ENCODE measurements around the gene BTG2. TPM values are rescaled to one million over a fixed set of nuclear protein-coding genes. Genes with fewer than 3 reads are reported as not detected.

BTG2 gene
- total RNA-seq, 1 donor from 2014 or later, result 110 TPM

DNA sequence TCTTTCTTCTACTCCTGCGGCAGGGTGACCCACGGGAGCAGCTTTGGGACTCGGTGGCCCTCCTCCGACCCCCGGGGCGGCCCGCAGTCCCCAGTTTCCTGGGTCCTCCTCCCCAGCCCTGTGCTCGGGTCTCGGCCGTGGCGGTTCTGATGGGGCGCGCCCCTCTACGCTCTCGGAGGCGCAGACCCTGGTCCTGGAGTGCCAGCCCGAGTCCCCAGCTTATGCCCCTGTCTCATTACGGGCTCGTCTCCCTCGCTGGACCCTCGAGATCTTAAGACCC, 430 bp downstream of the BTG2 start:
- peak overlapping the region; percentile 94 for H3K27ac Mint-ChIP-seq
- H3K4me1 Mint-ChIP-seq (ENCODE audit: low read depth), result peaks cover 46% of the 10 kb centered on the region

DNA sequence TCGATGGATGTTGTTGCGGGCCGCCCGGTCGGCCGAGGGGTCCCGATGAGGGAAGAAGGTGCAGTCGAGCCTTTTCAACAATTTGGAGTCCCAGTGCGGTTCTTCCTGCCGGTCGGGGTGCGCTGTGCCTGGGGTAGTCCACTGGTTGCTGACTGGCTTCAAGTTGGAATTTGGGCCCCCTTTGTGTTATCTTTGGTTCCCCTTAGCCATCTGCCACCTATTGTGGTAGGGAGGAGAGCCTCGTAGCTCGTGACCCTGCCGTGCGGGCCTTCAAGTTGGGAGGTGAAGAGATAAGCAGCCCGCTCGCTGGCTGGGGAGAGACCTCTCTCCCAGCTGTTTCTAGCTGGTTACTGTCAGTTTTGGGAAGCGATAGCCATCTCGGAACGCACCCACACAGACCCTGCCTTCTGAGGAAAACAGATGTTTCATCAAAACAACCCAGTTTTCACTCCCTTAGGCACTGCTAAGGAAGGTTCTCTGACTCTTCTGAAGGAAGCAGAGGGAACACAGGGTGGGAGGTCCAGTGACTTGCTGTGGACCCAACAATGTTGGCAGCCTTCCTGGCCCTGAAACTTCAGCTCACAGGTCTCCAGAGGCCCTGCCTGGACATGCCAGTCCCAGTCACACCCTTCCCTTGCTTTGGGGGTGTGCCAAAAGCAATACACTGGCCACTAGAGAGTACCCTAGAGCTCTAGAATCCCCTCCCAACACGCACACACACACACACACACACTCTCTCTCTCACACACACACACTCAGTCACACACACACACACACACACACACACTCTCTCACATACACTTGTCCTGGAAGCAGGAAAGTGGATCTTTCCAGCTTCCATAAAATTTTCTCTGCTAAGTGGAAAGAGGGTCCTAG, 1.0 kb downstream of the BTG2 start:
- H3K9me3 Mint-ChIP-seq (ENCODE audit: low read depth), result no peaks in the 10 kb centered on the region
- H3K4me3 Mint-ChIP-seq (ENCODE audit: low read depth), result peak overlapping the region; percentile 95
- peak overlapping the region; percentile 94 for H3K27ac Mint-ChIP-seq
- TF ChIP-seq, protein P1, sequence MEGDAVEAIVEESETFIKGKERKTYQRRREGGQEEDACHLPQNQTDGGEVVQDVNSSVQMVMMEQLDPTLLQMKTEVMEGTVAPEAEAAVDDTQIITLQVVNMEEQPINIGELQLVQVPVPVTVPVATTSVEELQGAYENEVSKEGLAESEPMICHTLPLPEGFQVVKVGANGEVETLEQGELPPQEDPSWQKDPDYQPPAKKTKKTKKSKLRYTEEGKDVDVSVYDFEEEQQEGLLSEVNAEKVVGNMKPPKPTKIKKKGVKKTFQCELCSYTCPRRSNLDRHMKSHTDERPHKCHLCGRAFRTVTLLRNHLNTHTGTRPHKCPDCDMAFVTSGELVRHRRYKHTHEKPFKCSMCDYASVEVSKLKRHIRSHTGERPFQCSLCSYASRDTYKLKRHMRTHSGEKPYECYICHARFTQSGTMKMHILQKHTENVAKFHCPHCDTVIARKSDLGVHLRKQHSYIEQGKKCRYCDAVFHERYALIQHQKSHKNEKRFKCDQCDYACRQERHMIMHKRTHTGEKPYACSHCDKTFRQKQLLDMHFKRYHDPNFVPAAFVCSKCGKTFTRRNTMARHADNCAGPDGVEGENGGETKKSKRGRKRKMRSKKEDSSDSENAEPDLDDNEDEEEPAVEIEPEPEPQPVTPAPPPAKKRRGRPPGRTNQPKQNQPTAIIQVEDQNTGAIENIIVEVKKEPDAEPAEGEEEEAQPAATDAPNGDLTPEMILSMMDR (IDR thresholded peaks at IDR 0.05; ENCODE audit: unreplicated experiment), result peak; percentile 7
- no peaks in the 10 kb centered on the region for H3K27me3 Mint-ChIP-seq
- H3K36me3 Mint-ChIP-seq (ENCODE audit: insufficient read depth), result peaks cover 25% of the 10 kb centered on the region
- DNase-seq (ENCODE audit: low spot score, unreplicated experiment), result no peak
- H3K4me1 Mint-ChIP-seq (ENCODE audit: low read depth), result peaks cover 46% of the 10 kb centered on the region

More for the DNA sequence above, 430 bp downstream of the BTG2 start:
- Mint-ChIP-seq H3K9me3 (ENCODE audit: low read depth) (no peaks in the 10 kb centered on the region), H3K36me3 (ENCODE audit: insufficient read depth) (peaks cover 25% of the 10 kb centered on the region), H3K4me3 (ENCODE audit: low read depth) (peak overlapping the region; percentile 95), H3K27me3 (no peaks in the 10 kb centered on the region)
- DNase-seq (ENCODE audit: low spot score, unreplicated experiment), result no peak
- TF ChIP-seq, protein P1 (IDR thresholded peaks at IDR 0.05; ENCODE audit: unreplicated experiment), result no peak

DNA sequence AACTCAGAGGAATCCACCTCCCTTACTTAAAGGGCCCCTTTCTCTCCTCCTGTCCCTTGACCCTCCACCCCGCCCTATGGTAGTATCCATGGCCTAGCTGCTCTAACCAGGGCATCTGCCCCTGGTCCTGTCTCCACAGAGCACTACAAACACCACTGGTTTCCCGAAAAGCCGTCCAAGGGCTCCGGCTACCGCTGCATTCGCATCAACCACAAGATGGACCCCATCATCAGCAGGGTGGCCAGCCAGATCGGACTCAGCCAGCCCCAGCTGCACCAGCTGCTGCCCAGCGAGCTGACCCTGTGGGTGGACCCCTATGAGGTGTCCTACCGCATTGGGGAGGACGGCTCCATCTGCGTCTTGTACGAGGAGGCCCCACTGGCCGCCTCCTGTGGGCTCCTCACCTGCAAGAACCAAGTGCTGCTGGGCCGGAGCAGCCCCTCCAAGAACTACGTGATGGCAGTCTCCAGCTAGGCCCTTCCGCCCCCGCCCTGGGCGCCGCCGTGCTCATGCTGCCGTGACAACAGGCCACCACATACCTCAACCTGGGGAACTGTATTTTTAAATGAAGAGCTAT, 1.7 kb downstream of the BTG2 start:
- H3K4me3 Mint-ChIP-seq (ENCODE audit: low read depth), result peak overlapping the region; percentile 95
- peaks cover 45% of the 10 kb centered on the region for H3K4me1 Mint-ChIP-seq (ENCODE audit: low read depth)
- no peak for DNase-seq (ENCODE audit: low spot score, unreplicated experiment)
- no peaks in the 10 kb centered on the region for H3K9me3 Mint-ChIP-seq (ENCODE audit: low read depth)
- H3K36me3 Mint-ChIP-seq (ENCODE audit: insufficient read depth), result peaks cover 25% of the 10 kb centered on the region
- H3K27me3 Mint-ChIP-seq, result no peaks in the 10 kb centered on the region
- TF ChIP-seq, protein P1 (IDR thresholded peaks at IDR 0.05; ENCODE audit: unreplicated experiment), result no peak
- peak overlapping the region; percentile 94 for H3K27ac Mint-ChIP-seq

DNA sequence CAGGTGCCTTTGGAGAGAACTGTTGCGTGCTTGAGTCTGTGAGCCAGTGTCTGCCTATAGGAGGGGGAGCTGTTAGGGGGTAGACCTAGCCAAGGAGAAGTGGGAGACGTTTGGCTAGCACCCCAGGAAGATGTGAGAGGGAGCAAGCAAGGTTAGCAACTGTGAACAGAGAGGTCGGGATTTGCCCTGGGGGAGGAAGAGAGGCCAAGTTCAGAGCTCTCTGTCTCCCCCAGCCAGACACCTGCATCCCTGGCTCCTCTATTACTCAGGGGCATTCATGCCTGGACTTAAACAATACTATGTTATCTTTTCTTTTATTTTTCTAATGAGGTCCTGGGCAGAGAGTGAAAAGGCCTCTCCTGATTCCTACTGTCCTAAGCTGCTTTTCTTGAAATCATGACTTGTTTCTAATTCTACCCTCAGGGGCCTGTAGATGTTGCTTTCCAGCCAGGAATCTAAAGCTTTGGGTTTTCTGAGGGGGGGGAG, 2.4 kb downstream of the BTG2 start:
- TF ChIP-seq, protein P1 (IDR thresholded peaks at IDR 0.05; ENCODE audit: unreplicated experiment), result no peak
- Mint-ChIP-seq H3K36me3 (ENCODE audit: insufficient read depth) (peaks cover 25% of the 10 kb centered on the region), H3K9me3 (ENCODE audit: low read depth) (no peaks in the 10 kb centered on the region), H3K4me3 (ENCODE audit: low read depth) (peak overlapping the region; percentile 95), H3K4me1 (ENCODE audit: low read depth) (peaks cover 45% of the 10 kb centered on the region), H3K27ac (peak overlapping the region; percentile 40), H3K27me3 (no peaks in the 10 kb centered on the region)
- no peak for DNase-seq (ENCODE audit: low spot score, unreplicated experiment)

DNA sequence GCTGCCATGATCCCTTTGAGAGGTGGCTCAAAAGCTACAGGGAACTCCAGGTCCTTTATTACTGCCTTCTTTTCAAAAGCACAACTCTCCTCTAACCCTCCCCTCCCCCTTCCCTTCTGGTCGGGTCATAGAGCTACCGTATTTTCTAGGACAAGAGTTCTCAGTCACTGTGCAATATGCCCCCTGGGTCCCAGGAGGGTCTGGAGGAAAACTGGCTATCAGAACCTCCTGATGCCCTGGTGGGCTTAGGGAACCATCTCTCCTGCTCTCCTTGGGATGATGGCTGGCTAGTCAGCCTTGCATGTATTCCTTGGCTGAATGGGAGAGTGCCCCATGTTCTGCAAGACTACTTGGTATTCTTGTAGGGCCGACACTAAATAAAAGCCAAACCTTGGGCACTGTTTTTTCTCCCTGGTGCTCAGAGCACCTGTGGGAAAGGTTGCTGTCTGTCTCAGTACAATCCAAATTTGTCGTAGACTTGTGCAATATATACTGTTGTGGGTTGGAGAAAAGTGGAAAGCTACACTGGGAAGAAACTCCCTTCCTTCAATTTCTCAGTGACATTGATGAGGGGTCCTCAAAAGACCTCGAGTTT, 3.1 kb downstream of the BTG2 start:
- no peaks in the 10 kb centered on the region for H3K9me3 Mint-ChIP-seq (ENCODE audit: low read depth)
- peaks cover 25% of the 10 kb centered on the region for H3K36me3 Mint-ChIP-seq (ENCODE audit: insufficient read depth)
- H3K27ac Mint-ChIP-seq, result peak overlapping the region; percentile 40
- H3K4me1 Mint-ChIP-seq (ENCODE audit: low read depth), result peaks cover 42% of the 10 kb centered on the region
- peak overlapping the region; percentile 95 for H3K4me3 Mint-ChIP-seq (ENCODE audit: low read depth)
- DNase-seq (ENCODE audit: low spot score, unreplicated experiment), result no peak
- TF ChIP-seq, protein P1 (IDR thresholded peaks at IDR 0.05; ENCODE audit: unreplicated experiment), result no peak
- no peaks in the 10 kb centered on the region for H3K27me3 Mint-ChIP-seq

Measured in progenitor cell of endocrine pancreas (in vitro differentiated cells).